NOMO-1 (cell line): Measurements from ENCODE around the gene ZNF763.
"Not testable (repeated sequence)": the region's sequence is repeated elsewhere in the genome, so short reads cannot be mapped to it uniquely, and the experiment has no call there.

Experiments used
- DNase-seq, 2 experiments: peaks; one replicate each; lab custom pipeline; 2025; ENCODE audit not compliant: unreplicated experiment in 2 of 2; lab: John Stamatoyannopoulos, UW

Gene ZNF763

GRCh38 chr19:11970174-11970573 lies 5.3 kb downstream of the ZNF763 start:
- DNase-seq, result no peak

GRCh38 chr19:11971041-11971440 lies 6.2 kb downstream of the ZNF763 start:
- DNase-seq, result no peak

GRCh38 chr19:11973019-11973810 lies 8.4 kb downstream of the ZNF763 start:
- DNase-seq, result no peak

- no peak for DNase-seq
Measured at GRCh38 chr19:11978492-11979100, 13.8 kb downstream of the ZNF763 start.

GRCh38 chr19:11979527-11979926 lies 14.7 kb downstream of the ZNF763 start:
- DNase-seq, result no peak

GRCh38 chr19:11982526-11982925 lies 17.7 kb downstream of the ZNF763 start:
- no peak for DNase-seq

- no peak for DNase-seq
Measured at GRCh38 chr19:11984986-11985385, 20.1 kb downstream of the ZNF763 start.

- DNase-seq, result no peak
Measured at GRCh38 chr19:11986754-11987153, 21.9 kb downstream of the ZNF763 start.

- peak; percentile 94 to 95 for DNase-seq
Measured at GRCh38 chr19:11987405-11988281, 22.8 kb downstream of the ZNF763 start.

- no peak for DNase-seq
Measured at GRCh38 chr19:11989112-11989456, 24.2 kb downstream of the ZNF763 start.

- not testable (repeated sequence) for DNase-seq
Measured at GRCh38 chr19:11991921-11992320, 27.1 kb downstream of the ZNF763 start.

GRCh38 chr19:11995174-11995573 lies 30.3 kb downstream of the ZNF763 start:
- no peak for DNase-seq

- DNase-seq, result no peak
Measured at GRCh38 chr19:12000152-12000981, 35.5 kb downstream of the ZNF763 start.

- no peak for DNase-seq
Measured at GRCh38 chr19:12015015-12015752, 50.3 kb downstream of the ZNF763 start.

- no peak for DNase-seq
Measured at GRCh38 chr19:12015753-12016116, 50.9 kb downstream of the ZNF763 start.
